Renal pelvis (tissue), 4 donors: Measurements from ENCODE around the gene SLCO2B1. TPM values are rescaled to one million over a fixed set of nuclear protein-coding genes. Genes with fewer than 3 reads are reported as not detected.

ENCODE experiments used
- DNase-seq: peaks from one replicate; pipeline ENCODE4 v3.0.0-alpha.2; 2013
- polyA plus RNA-seq, 3 donors: library from polyadenylated mRNA; unstranded; fragments of 120-200 nt; gene quantifications; one replicate each; pipeline ENCODE4 v1.2.1, GENCODE V29; 2013; ENCODE audit not compliant: insufficient read length in 3 of 3

SLCO2B1 gene
- polyA plus RNA-seq, 3 donors, result 9.6 to 11.1 (median 10.4) TPM

DNA sequence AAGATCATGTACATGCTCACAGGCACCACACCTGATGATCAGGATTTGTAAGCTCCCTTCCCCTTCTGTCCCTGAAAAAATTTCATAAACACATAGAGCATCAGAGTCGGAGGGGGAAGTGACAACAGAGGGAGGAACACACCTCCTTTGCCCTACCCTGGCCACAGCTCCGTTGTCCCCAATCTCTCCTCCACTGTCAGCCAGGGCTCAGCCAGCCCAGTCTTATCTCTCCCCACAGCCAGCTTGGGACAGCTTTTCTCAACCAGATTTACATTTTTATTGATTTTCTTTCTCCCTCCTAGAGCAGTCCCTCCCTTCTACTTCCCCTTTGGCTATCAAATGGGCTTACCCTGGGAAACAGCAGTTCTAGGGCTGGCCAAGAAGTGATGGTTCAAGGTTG lies 57.5 kb downstream of the SLCO2B1 start:
- DNase-seq, result no peak

- no peak for DNase-seq
Observed at GRCh38 chr11:75212411-75212810, 61.5 kb downstream of the SLCO2B1 start.

DNA sequence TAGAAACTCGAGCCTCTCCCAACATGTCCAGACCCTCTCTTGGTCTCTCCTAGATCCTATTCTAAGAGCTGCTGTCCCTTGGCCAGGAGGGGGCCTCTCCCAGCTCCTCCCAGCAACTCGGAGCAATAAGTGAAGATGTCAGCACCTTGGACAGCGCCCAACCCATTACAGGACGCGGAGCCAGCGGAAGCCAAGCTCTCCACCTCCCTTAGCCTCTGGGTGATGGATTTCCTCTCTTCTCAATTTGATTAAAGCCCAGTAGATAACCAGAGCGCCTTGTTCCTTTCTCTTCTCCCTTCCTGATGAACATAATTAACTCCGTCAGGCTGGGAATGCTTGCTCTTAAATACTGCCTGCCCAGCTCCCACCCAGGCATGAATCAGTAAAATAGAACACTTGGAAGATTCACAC lies 63.5 kb downstream of the SLCO2B1 start:
- DNase-seq, result peak; percentile 91

GRCh38 chr11:75214843-75215242 lies 63.9 kb downstream of the SLCO2B1 start:
- no peak for DNase-seq

GRCh38 chr11:75219869-75220268 lies 69.0 kb downstream of the SLCO2B1 start:
- no peak for DNase-seq

DNA sequence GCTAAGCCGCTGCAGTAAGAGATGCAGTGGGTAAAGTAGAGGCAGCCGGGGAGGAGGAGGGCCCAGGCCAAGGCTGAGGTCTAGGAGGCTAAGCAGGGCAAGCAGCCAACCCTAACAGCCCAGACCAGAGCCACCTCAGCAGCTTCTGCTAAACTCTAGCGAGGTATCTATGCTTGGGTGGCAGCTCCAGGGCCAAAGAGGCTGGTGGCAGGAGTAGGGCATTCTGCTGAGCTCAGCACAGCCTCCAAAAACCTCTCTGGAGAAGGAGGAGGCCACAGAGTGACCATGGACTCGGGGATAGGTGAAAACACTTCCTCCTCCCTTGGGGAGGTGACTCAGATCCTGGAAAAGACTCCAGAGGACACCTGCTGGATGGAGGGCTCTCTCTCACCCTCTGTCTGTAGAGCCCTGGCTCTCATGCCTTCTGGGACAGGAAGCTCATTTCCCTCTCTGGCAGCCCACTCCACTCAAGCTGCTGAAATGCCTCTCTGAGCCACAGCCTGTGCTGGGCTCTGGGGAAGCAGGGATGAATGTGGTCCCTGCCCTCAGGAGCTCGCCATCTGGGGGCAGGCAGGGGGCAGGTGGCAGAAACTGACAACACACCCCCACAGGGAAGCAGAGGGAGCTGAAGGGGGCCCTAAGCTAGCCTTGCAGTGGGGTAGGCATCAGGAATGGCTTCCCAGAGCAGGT lies 73.2 kb downstream of the SLCO2B1 start:
- no peak for DNase-seq

GRCh38 chr11:75225794-75226193 lies 74.9 kb downstream of the SLCO2B1 start:
- DNase-seq, result no peak

- DNase-seq, result no peak
Observed at GRCh38 chr11:75229466-75229865, 78.6 kb downstream of the SLCO2B1 start.

- DNase-seq, result no peak
Observed at GRCh38 chr11:75230621-75231020, 79.7 kb downstream of the SLCO2B1 start.

DNA sequence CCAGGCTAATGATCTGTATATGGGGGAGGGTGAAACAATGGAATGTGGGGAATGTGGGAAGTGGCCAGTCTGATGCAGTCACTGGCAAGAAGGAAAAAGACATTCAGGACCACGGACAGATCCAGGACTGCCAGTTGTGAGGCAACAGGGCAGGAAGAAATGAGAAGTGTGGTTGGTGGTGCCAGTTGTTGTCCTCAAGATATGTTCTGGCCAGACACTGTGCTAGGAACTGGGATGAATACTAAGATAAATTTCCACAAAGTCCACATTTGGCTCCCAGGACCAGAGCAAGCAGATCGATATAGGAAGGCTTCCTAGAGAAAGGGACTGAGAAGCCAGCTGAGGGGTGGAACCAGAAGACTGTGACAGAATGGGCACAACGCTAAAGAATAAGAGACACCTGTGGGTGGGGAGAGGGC lies 82.9 kb downstream of the SLCO2B1 start:
- peak; percentile 80 for DNase-seq

- no peak for DNase-seq
Observed at GRCh38 chr11:75236062-75236461, 85.2 kb downstream of the SLCO2B1 start.

DNA sequence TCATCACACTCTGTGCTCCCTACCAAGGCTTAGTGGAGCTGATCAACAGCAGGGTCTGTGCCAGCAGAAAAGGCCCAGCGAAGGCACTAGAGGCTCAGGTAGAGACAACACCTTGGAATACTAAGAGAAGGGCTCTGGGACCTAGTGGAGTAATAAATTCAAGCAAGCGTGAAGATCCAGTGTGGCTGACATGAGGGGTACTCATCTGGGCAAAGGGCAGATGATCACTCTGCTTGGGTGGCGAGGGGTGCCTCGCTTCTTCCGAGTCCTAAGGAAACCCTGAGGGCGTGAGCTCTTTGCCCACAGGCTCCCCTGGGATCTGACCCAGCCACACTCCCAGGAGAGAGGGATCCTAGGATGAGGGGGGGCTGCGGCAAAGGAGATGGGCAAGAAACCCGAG lies 86.1 kb downstream of the SLCO2B1 start:
- DNase-seq, result no peak

GRCh38 chr11:75238595-75239440 lies 87.9 kb downstream of the SLCO2B1 start:
- no peak for DNase-seq

GRCh38 chr11:75239531-75240290 lies 88.8 kb downstream of the SLCO2B1 start:
- DNase-seq, result no peak

GRCh38 chr11:75240311-75241035 lies 89.6 kb downstream of the SLCO2B1 start, which contains the start of gene TPBGL:
TSS of gene TPBGL (plus strand) at chr11:75240774. CDS start at chr11:75241050, 276 bp downstream.
- DNase-seq, result no peak

DNA sequence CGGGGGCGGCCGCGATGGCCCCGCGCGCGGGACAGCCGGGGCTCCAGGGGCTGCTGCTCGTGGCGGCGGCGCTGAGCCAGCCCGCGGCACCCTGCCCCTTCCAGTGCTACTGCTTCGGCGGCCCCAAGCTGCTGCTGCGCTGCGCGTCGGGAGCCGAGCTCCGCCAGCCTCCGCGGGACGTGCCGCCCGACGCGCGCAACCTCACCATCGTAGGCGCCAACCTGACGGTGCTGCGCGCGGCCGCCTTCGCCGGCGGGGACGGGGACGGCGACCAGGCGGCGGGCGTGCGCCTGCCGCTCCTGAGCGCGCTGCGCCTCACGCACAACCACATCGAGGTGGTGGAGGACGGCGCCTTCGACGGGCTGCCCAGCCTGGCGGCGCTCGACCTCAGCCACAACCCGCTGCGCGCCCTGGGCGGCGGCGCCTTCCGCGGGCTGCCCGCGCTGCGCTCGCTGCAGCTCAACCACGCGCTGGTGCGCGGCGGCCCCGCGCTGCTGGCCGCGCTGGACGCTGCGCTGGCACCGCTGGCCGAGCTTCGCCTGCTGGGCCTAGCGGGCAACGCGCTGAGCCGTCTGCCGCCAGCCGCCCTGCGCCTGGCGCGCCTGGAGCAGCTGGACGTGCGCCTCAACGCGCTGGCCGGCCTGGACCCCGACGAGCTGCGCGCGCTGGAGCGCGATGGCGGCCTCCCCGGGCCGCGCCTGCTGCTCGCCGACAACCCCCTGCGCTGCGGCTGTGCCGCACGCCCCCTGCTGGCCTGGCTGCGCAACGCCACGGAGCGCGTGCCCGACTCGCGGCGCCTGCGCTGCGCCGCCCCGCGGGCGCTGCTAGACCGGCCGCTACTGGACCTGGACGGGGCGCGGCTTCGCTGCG lies 90.4 kb downstream of the SLCO2B1 start:
- DNase-seq, result peak; percentile 83

DNA sequence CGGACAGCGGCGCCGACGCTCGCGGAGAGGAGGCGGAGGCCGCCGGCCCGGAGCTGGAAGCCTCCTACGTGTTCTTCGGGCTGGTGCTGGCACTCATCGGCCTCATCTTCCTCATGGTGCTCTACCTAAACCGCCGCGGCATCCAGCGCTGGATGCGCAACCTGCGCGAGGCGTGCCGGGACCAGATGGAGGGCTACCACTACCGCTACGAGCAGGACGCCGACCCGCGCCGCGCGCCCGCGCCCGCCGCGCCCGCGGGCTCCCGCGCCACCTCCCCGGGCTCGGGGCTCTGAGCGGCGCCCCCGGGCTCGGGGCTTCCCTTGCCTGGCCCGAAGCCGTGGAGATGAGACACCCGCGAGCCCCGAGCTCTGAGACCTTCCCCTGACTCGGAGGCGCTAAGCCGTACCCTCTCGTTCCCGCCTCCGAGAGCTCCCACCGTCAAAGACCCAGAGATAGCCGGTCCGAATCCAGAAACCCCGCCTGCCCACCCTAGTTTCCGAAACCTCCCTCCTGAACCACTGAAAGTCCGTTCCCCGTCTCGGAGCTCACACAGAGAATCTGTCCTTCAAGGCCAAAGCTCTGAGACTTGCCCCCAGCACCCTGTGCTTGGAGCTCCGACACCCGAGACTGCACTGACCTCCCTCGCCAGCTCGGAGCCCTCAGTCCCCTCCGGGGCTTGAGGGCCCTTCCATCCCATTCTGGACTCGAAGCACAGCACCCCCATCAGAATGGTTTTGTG lies 91.2 kb downstream of the SLCO2B1 start:
- DNase-seq, result no peak

GRCh38 chr11:75242722-75243600 lies 92.1 kb downstream of the SLCO2B1 start:
- DNase-seq, result no peak
